GM19351 (cell line): ENCODE measurements around the gene LMAN2L.

ENCODE experiments used
- ATAC-seq: cut with Tn5 transposase; IDR thresholded peaks from one replicate; pipeline ENCODE4 v1.9.1; 2021; ENCODE audit warnings: mild to moderate bottlenecking, moderate library complexity; ENCODE audit not compliant: unreplicated experiment

Gene LMAN2L

GRCh38 chr2:96715658-96716057, 24.2 kb downstream of the LMAN2L start:
- ATAC-seq, result no peak

GRCh38 chr2:96710985-96711384, 28.9 kb downstream of the LMAN2L start:
- no peak for ATAC-seq

- no peak for ATAC-seq
These were observed 36.7 kb downstream of the LMAN2L start for GRCh38 chr2:96703021-96703751.

- ATAC-seq, result no peak
These were observed 37.6 kb downstream of the LMAN2L start for GRCh38 chr2:96702098-96702785.

- no peak for ATAC-seq
These were observed 38.2 kb downstream of the LMAN2L start for GRCh38 chr2:96701636-96702035.

GRCh38 chr2:96700086-96700485, 39.8 kb downstream of the LMAN2L start:
- ATAC-seq, result no peak

- ATAC-seq, result no peak
These were observed 40.2 kb downstream of the LMAN2L start for GRCh38 chr2:96699621-96700020.

GRCh38 chr2:96699021-96699420, 40.8 kb downstream of the LMAN2L start:
- no peak for ATAC-seq

GRCh38 chr2:96698221-96698861, 41.5 kb downstream of the LMAN2L start:
- no peak for ATAC-seq

- ATAC-seq, result no peak
These were observed 42.4 kb downstream of the LMAN2L start for GRCh38 chr2:96697476-96697875.

- ATAC-seq, result no peak
These were observed 44.3 kb downstream of the LMAN2L start for GRCh38 chr2:96695602-96696001.

- no peak for ATAC-seq
These were observed 44.9 kb downstream of the LMAN2L start for GRCh38 chr2:96694816-96695455.

GRCh38 chr2:96694279-96694678, 45.6 kb downstream of the LMAN2L start:
- ATAC-seq, result no peak

- ATAC-seq, result no peak
These were observed 46.3 kb downstream of the LMAN2L start for GRCh38 chr2:96693286-96694200.

- ATAC-seq, result no peak
These were observed 47.5 kb downstream of the LMAN2L start for GRCh38 chr2:96692094-96692971.

GRCh38 chr2:96691022-96691612, 48.7 kb downstream of the LMAN2L start:
- no peak for ATAC-seq

- ATAC-seq, result no peak
These were observed 49.4 kb downstream of the LMAN2L start for GRCh38 chr2:96690306-96691021.

- no peak for ATAC-seq
These were observed 50.4 kb downstream of the LMAN2L start for GRCh38 chr2:96689431-96689991.
